GM20431 (cell line): ENCODE measurements around the gene PIGU.
"Not testable (repeated sequence)": the region's sequence is repeated elsewhere in the genome, so short reads cannot be mapped to it uniquely, and the experiment has no call there.

Source experiments
- in situ Hi-C: fragments of 300-500 bp; cut with MseI, MboI; formaldehyde crosslinking; loops from one replicate; pipeline ENCODE4 v1.15.0; 2020; ENCODE audit warnings: low sequenced_read_pairs; ENCODE audit not compliant: unreplicated experiment

The PIGU gene

DNA sequence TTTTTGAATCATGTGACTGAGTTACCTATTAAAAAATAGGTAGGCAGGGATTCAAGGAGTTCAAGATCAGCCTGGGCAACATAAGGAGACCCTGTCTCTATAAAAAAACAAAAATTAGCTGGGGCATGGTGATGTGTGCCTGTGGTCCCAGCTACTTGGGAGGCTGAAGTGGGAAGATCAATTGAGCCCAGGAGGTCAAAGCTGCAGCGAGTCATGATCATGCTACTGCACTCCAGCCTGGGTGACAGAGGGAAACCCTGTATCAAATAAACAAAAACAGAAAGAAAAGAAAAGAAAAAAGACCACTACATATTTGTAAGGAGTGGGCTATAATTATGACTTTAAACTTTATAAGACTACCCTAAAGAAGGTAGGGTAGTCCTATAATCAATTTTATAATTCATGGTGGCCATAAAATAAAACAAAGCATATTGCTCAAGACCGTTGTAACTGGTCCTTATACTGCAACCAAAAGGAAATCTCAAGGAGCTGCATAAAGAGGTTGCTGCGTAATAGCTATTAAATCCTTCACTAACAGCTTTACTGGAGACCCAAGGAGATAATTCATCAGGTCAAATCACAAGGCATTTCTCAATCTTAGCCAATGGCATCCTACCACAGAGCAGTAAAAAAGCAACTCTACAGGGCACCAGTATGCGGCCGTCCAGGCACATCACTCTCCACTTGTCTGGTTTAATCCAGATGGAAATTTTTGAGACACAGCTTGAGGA is 13.5 kb downstream of the PIGU start:
- in situ Hi-C loops = no loop called here

DNA sequence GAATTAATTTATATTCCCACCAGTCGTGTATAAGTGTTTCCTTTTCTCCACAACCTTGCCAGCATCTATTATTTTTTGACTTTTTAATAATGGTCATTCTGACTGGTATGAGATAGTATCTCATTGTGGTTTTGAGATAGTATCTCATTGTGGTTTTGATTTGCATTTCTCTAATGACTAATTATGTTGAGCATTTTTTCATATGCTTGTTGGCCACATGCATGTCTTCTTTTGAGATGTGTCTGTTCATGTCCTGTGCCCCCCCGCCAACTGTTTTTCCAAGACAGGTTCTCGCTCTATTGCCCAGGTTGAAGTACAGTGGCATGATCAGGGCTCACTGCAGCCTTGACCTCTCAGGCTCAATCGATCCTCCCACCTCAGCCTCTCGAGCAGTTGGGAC is 15.1 kb downstream of the PIGU start:
- in situ Hi-C loops = not testable (repeated sequence)

DNA sequence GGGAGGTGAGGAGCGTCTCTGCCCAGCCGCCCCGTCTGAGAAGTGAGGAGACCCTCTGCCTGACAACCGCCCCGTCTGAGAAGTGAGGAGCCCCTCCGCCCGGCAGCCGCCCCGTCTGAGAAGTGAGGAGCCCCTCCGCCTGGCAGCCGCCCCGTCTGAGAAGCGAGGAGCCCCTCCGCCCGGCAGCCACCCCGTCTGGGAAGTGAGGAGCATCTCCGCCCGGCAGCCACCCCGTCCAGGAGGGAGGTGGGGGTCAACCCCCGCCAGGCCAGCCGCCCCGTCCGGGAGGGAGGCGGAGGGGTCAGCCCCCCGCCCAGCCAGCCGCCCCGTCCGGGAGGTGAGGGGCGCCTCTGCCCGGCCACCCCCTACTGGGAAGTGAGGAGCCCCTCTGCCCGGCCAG is 18.2 kb downstream of the PIGU start:
- in situ Hi-C loops = not testable (repeated sequence)

DNA sequence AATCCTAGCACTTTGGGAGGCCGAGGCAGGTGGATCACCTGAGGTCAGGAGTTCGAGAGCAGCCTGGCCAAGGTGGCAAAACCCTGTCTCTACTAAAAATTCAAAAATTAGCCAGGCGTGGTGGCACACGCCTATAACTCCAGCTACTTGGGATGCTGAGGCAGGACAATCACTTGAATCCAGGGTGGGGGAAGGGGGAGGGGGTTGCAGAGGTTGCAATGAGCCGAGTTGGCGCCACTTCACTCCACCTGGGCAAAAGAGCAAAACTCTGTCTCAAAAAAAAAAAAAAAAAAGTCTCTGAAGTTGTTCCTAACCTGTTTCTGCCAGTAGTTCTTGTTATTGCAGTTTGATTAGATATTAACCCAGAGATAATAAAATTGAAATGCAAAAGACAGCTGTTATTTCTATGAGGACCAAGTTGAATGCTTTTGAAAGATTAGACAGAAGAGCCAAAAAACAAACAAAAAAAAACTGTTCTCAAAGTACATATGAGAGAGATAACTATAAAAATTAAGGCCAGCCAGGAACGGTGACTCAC is 22.6 kb downstream of the PIGU start:
- in situ Hi-C loops = no loop called here

DNA sequence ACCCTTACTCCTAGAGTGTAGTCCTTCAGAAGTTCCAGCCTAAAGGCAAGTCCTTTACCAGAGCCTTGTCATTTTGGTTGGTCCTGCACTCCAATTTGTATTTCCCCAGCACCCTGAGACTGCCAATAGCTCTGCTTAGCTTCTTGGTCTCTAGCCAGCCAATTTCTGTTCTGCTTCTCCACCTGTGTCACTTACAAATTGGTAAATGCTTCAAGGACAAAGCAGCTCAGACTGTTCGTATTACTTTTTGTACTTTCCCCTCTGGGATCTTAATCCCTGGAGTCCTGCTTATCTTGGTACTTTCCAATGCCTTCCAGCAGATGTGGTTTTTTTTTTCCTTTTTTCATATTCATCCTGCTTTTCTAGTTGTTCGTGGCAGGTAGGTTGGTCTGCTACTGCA is 25.7 kb downstream of the PIGU start:
- in situ Hi-C loops = no loop called here

DNA sequence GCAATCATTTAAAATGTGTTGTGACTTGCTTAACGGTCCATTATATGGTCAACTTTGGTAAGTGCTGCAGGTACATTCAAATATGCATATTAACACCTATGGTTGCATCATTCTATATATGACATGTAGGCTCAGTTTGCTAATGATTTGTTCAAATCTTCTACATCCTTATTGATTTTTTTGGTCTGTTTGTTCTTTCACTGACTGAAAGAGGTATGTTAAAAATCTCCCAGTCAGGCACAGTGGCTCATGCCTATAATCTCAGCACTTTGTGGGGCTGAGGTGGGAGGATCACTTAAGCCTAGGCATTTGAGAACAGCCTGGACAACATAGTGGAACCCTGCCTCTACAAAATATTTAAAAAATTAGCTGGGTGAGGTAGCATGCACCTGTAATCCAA is 29.2 kb downstream of the PIGU start:
- in situ Hi-C loops = no loop called here

DNA sequence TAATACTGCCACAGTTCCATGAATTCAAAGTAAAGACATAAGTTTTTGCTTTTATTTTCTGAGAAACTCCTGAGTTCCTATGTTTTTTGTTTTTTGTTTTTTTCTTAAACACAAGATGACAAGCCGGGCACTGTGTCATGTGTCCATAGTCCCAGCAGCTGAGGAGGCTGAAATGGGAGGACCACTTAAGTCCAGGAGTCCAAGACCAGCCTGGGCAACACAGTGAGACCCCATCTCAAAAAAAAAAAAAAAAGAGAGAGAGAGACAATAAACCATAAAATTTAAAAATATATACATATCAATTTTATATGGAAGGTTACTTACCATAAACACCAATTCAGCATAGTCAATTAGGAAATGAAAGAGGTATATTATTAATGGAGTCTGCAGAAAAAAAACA is 31.9 kb downstream of the PIGU start:
- in situ Hi-C loops = no loop called here

DNA sequence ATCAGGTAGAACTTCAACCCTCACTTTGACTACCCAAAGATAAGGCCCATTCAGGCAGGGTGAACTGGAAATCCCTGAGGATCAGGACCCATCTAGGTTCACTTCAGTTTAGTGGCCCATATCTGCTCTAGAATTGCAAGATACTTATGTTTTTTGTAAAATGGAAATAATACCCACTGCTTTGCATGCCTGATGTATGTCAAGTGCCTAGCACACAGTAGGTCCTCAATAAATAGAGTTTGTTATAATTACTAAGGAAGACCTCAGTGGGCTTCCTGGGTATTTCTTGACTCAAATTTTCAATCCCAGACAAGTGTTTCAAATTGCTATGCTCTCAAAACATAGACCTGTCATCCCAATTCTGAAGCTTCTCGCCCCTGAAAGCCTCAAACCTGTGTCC is 32.5 kb downstream of the PIGU start:
- in situ Hi-C loops = no loop called here

DNA sequence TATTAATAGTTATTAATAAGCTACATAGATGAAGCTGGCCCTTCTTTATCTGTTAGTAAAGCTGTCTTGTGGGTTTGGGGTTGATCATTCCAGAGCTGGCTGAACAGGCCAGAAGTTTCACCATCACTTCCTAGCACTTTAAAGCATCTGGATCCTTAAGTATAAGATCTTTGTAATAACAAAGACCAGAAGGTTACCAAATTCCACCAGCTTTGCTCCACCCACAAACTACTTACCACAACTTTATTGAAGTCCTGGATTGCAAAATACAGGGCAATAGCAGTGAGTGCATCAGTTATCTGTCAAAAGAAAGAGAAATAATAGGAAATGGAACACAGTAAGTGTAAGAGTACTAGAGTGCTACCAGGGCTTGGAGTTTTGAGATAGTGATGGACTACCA is 33.0 kb downstream of the PIGU start:
- in situ Hi-C loops = no loop called here

DNA sequence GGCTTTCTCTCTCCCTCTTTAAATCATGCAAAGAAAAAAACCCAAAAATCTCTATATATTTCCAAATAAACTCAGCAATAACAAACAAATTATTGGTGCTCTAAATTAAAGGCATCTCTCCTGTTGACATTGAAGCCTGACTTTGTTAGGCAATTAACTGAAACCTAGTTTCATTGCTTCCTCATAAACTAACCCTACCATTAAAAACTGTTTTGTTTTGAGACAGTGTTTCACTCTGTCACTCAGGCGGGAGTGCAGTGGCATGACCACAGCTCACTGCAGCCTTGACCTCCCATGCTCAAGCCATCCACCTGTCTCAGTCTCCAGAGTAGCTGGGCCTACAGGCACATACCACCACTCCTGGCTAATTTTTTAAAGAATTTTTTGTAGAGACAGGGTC is 34.9 kb downstream of the PIGU start:
- in situ Hi-C loops = no loop called here

DNA sequence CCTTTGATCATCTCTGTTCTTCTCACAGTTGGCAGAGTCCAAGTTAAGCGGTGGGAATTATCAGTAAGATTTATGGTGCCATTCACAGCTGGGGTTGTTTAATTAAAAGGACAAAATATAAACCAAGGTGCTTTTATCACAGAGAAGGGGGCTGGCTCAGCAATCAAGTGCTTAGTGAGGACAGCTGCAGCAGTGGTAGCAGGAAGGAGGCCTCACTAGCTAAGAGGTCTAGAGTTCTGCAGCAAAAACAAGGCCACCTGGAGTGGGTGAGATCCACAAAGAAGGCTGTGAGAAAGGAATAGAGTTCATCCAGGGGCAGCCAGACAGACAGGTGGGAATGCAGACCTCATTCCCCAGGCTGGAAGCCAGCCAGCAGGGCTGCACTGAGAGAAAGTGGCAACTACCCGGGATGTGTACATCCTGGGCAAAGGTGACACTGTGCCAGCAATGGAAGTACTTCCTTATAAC is 37.1 kb downstream of the PIGU start:
- in situ Hi-C loops = no loop called here

DNA sequence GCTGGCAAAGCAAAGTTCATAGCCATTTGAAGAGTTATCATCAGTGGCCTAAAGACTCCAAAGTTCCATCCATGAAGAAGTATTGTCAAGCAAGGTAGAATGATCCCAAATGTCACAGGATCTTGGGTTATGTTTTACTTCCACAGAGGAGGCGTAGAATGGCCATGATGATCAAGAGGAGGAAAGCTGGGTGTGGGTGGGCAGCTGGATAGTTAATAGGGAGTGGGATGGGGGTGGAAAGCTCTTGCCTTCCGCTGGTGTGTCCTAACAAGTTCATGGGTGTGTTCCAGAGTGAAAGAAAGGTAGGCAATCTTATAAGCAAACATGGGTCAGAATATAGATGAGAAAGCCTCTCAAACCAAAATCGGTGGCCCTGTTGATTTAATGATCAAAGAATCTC is 38.4 kb downstream of the PIGU start:
- in situ Hi-C loops = no loop called here

DNA sequence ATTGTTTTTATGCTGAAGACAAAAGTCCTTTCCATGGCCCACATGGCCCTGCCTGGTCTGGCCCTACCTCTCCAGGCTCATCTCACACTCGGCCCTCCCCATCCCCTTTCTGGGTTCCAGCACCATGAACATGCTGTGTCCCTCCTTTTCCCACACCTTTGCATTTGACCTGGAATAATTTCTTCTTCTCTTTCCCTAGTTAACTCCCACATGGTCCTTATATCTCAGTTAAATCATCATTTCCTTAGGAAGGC is 38.9 kb downstream of the PIGU start:
- in situ Hi-C loops = no loop called here

DNA sequence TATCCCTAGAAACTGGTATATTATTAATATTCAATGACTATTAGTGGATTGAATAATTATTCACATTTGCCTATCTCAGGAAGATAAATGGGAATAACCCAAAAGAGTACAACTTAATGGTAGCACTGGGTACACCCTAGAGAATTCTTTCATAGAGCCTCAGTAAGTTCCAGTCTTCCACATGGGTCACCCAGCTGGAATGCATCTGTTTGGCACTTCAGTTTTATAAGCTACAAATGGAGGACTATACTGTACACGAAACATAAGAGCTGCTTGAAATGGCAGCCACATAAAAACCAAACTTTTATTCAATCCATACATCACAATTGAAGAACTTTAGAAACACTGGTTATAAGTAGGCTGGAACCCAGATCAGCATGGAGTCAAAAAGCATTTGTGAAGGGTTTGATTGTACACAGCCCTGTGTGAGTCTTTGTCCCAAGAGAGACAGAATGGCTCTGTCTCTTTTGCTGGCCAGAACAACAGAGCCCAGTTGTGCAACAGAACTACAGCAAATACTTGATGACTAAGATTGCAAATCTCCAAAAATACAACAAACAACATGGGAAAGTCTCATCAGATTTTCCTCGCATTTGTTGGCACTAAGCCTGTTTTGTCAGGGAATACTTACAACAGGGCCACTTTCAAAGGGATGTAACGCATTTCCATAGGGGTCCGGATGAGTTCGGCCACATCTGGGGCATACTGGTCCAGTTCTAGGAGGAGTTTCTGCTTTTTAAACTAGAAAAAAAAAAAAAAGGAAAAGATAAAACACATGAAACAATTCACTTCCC is 39.5 kb downstream of the PIGU start:
- in situ Hi-C loops = no loop called here

DNA sequence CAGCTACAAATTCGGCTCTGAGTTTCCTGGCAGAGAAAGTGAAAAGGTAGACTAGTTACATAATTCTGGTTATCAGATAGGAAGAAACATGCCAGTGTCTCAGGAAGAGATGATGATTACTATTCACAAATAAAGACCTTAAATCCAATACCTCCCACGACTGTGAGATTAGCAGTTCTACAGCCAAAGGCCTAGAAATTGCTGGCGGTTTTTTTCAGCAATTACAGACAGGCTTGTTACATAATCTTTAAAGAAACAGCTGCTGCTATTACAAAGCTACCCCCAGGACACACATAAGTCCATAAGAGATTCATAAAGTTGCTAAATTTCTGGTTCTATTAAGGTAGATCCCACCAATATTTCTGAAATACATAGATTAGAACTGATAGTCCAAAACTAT is 40.2 kb downstream of the PIGU start:
- in situ Hi-C loops = no loop called here

DNA sequence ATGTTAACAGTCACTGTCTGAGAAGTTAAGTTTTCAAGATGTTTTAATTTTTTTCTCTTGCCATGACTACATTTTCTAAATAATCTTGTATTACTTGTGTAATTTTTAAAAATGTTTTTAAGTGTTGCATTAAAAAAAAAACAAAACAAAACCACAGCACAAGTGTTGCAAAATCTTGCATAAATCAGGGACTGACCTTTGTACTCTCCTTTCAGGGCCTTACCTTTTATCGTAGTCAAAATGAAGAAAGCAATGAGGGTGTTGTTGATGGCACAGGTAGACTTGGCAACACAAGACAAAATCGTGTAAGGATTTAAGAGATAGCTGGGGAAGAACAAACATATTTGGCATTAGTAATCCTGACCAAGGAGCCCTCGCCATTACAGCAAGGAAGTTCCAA is 42.5 kb downstream of the PIGU start:
- in situ Hi-C loops = no loop called here

DNA sequence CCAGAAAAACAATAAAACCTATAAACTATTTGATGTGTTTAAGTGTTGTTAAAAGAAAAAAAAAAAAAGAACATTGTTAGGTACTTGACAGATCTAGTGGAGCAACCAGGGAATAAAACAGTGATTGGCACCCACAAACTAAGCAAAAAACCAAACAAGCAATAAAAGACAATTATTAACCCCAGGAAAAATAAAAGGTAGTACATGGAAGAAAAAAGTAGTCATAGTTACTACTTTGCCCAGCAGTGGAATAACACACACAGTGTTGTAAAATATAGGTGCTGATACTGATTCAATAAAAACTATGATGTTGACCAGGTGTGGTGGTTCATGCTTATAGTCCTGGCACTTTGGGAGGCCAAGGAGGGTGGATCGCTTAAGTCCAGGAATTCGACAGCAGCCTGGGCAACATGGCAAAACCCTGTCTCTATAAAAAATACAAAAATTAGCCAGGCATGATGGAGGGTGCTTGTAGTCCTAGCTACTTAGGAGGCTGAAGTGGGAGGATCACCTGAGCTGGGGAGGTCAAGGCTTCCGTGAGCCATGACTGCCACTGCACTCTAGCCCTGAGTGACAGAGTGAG is 43.9 kb downstream of the PIGU start:
- in situ Hi-C loops = no loop called here

DNA sequence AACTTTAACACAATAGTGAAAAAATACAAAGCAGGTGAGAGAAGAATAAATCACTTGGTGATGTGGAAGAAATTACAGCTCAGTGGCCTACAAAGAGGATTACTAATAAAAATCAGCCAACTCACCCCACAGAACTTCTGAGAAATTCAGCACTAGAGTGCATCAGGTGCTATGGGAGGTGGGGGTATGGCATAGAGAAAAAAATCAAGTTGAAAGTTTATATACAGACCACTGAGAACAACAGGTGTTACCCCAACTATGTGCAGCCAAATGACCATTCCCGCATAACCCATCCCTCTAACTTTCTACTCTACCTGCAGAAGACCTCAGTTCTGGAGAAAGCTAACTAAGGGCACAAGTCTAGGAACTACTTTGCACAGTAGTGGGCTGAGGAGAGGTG is 47.0 kb downstream of the PIGU start:
- in situ Hi-C loops = no loop called here

DNA sequence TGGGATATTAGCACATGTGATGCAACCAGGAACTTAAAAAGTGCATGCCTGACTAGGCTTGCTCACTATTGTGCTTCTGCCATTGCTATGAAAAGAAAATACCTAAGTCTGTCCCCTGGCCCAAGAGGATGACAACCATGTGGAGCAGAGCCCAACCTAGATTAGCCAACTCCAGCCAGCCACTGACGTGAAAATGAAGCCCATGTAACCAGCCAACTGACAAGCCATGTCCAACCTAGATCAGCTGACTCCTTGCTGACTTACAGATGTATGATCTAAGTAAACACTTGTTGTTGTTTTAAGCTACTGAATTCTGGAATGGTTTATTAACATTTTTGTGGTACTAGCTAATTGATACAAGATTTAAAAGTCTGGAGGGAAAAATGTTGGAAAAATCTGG is 47.5 kb downstream of the PIGU start:
- in situ Hi-C loops = no loop called here

DNA sequence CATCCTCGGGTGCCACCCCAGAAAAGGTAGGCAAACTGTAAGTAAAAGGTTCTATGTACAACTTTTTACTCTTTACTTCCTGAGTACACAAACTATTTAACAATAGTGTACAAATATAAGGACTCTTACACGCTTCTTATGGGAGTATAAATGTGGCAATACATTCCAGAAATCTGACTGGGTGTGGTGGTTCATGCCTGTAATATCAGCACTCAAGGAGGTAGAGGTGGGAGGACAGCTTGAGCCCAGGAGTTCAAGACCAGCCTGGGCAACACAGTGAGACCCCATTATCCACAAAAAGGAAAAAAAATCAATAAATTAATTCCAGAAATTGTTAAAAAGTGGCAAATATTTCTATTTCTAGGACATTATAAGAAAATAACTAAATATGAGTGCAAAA is 48.9 kb downstream of the PIGU start:
- in situ Hi-C loops = no loop called here

DNA sequence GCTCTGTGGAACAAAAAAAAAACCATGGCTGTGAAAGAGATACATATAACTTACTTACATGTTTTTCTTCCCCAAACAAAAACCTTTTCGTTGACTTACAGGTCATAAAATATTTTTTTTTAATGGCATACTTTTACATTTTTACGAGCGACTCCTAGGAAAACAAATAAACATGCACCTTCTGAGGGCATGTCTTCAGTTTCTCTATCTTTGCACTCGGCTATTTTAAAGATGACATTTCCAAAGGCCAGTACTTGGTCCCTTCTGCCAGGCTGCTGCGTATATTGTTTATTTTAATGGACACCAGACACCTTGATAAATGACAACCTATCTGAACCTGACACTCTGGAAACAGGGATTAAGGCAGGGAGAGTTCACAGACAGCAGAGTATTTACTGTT is 49.4 kb downstream of the PIGU start:
- in situ Hi-C loops = no loop called here
